ENCODE results near the gene DDIT4.
"Not testable (repeated sequence)": the region's sequence is repeated elsewhere in the genome, so short reads cannot be mapped to it uniquely, and the experiment has no call there.

DDIT4 gene

GRCh38 chr10:72295330-72295910 is 21.7 kb downstream of the DDIT4 start:
- DNase-seq (ENCODE audit: low read depth in 2 of 2), result no peak

DNA sequence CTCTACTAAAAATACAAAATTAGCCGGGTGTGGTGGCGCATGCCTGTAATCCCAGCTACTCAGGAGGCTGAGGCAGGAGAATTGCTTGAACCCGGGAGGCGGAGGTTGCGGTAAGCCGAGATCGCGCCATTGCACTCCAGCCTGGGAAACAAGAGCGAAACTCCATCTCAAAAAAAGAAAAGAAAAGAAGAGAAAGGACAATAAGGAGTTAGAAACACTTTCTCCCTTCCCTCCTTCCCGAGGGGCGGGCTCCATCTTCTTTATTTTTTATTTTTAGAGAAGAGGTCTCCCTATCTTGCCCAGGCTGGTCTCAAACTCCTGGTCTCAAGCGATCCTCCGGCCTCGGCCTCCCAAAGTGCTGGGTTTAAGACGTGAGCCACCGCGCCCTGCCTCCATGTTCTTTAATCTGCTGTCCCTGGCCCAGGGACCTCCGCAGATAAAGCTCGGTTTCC is 23.1 kb downstream of the DDIT4 start:
- not testable (repeated sequence) for DNase-seq (ENCODE audit: low read depth in 2 of 2)

GRCh38 chr10:72297281-72297804 is 23.6 kb downstream of the DDIT4 start:
- peak; percentile 81 to 91 for DNase-seq (ENCODE audit: low read depth in 2 of 2)

GRCh38 chr10:72297805-72298591 is 24.3 kb downstream of the DDIT4 start:
- peak; percentile 81 to 84 for DNase-seq (ENCODE audit: low read depth in 2 of 2)

DNA sequence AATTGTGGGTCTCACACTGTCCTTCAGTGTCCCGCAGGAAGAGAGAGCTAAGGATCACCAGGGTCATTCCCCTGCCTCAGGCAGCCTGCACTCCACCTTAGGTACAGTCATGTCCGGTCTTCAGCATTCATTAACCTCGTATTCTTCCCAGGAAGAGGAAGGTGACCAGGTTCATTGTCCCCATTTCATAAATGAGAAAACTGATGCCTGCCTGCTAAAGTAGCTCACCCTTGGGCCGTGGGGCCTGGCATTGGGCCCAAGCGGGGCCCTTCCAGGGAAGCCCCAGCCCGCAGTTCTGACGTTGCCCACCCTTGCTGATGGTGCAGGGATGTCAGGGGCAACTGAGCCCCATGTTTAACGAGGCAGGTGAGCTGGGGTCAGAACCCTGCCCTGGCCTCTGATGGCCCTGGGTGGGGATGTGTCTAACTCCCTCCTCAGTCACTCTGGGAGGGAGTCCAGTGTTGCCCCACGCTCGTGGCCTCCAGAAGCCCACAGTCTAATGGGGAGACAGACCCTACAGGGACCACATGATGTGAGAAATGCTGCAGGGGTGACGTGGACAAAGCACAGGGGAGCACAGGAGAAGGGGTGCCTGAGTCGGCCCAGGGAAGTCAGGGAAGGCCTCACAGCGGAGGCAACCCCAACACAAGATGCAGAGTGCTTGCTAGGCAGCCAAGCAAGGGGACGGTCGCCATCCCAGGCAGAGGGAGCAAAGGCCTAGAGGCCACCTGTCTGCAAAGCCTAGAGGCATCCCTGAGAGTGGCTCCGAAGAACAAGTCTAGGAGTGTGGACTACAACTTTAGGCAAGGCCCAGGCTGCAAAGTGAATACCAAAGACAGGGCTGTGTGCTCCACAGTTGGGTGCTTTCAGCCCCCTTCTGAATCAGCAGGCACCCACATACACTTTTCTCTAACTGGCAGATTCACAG is 25.1 kb downstream of the DDIT4 start:
- no peak for DNase-seq (ENCODE audit: low read depth in 2 of 2)

DNA sequence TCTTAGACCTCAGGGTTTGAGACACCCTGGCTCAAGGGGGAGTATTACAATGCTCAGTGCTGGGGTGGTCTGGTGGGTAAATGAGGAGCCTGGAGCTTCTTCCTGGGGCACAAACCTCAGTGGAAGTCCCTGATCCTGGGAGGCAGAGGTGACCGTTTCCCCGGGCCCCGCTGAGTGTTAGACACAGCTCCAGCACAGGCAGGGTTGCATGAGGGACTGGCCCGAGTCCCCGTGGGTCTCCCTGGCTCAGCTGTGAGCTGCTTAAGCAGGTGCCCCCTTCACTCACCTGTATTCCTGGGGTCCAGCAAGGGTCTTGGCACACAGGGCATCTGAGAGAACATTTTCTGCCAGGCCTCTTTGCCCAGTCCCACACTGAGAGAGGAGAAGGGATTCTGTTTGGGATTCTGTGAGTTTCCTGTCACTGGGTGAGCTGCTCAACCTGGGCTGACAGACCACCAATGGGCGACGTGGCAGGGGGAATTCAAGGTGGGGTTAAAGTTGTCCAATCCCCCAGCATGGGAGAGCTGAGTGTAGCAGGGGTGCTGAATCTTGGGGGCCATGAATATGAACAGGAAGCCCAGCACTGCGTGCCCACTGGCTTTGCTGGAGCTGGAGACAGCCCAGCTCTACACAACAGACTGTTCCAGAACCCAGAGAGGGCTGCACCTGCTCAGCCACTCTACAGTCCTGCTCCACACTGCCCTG is 29.9 kb downstream of the DDIT4 start:
- DNase-seq (ENCODE audit: low read depth in 2 of 2), result no peak

DNA sequence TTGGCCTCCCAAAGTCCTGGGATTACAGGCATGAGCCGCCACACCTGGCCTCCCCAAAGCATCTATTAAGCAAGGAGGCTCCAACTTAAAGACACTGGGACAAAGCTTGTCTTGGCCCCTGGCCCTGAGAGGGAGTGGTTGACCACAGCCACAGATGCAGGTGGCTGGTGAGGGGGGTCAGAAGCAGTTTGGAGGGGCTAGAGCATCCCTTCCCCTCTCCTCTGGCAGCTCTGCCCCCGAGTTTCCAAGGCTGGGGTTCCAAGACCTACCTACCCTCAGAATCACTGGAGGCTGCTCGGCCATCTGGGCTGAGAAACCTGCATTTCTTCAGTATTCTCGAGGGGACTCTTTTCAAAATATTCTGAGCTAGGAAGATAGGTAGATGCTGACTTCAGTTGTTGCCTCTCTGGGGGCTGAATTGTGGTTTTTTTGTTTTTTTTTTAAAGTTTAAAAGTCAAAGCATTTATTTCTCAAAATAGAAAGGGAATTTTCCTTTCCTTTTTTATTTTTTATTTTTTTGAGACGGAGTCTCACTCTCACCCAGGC is 32.6 kb downstream of the DDIT4 start:
- DNase-seq (ENCODE audit: low read depth in 2 of 2), result no peak

GRCh38 chr10:72307711-72308110 is 34.0 kb downstream of the DDIT4 start:
- not testable (repeated sequence) for DNase-seq (ENCODE audit: low read depth in 2 of 2)

DNA sequence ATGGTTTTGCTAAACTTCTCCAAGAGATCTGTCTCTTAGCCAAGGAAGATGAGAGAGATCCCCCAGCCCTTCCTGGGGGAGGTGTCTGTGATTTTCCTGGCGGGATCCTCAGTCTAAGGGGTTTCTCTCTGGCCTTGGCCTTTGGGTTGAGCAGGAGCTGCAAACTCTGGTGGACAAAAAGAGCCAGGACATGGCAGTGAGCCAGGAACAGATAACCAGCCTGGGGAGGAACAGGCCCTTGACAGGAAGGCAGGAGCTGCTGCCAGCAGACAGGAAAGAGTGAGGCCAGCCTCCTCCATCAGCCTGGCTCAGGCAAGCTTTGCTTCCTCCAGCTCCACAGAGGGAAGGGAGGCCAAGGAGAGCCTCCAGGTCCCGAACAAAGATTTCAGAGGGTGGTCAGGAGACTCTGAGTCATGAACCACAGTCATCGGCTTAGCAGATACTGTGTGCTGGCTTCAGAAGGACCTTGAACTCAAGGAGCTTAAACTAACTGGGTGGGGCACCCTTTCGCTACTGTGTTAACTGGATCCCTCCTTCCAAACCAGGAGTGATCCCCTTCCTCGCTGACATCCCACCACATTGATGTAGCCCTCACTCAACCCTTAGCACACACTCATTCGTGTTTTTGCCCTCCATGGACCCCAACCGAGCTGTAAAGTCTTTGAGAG is 34.7 kb downstream of the DDIT4 start:
- no peak for DNase-seq (ENCODE audit: low read depth in 2 of 2)

DNA sequence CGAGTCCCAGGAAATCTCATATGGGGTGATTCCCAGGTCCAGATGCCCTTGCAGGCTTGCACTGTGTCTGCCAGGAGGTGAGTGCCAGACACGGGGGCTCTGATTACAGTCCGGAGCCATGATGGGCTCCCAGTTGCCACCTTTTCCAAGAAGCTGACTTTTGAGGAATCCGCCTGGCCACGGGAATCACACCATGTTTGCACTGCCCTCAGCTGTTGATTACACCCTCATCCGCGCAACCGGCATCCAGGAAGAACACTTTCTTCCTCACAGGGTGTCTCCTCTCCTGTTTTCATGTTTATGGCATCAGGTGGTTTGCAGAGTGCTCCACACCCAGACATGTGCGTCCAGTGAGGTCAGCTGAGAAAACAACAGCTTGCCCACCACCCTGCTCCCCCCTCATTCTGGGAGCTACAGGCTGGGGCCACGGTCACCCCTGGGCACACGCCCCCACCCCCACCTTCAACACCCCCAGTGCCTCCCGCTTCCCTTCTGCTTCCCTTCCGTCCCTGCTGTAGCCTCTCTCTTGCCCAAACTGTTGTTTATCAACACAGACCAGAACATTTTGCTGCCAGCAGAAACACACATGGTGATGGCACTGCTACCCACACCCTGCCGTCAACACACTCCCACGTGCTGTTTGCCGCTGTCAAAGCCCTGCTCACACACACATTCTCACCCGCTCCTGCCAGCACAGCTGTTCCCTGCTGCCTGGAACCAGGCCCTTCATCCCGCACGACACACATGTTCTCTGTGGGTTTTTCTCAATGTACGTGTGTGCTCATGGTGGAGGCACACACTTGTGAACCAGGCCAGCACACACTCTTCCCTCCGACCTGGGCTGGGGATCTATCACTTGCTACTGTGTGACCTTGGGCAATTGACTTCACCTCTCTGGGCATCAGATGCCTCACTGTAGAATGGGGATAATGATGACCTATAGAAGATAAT is 35.8 kb downstream of the DDIT4 start:
- DNase-seq (ENCODE audit: low read depth in 2 of 2), result no peak

- no peak for DNase-seq (ENCODE audit: low read depth in 2 of 2)
Measured at GRCh38 chr10:72310241-72310633, 36.5 kb downstream of the DDIT4 start.

GRCh38 chr10:72310636-72311035 is 36.9 kb downstream of the DDIT4 start:
- DNase-seq (ENCODE audit: low read depth in 2 of 2), result no peak

DNA sequence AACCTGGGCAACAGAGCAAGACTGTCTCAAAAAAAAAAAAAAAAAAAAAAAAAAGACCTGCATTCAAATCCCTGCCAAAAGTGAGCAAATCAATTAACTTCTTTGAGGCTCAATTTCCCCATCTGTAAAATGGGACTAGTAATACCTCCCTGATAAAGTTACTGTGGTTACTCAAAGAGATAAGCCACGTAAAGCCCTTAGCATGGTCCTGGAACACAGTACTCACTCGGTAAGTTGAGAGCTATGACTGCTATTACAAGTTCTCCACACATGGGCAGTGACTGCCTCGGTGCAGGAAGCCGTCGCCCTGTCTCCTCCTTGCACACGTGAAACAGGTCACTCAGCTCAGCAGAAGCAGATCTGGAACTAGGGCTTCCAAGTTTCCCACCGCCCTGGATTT is 37.9 kb downstream of the DDIT4 start:
- no peak for DNase-seq (ENCODE audit: low read depth in 2 of 2)

DNA sequence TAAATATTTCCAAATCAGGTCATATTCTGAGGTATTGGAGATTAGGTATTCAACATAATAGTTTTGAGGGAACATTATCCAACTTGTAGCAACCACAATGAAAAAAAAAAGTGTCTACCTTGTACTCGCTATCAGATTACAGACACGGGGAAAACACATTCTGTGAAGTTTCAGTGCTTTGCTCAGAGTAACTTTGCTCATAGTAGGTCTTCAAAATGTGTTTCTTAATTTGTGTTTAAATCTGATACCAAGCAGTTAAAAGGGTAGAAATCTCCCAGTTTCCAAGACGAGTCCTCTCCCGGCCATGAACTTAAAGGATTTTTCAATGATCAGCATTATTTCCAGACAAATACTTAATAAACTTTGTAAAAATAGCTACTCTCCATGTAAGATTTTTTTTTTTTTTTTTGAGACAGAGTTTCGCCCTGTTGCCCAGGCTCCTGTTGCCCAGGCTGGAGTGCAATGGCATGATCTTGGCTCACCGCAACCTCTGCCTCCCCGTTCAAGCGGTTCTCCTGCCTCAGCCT is 39.2 kb downstream of the DDIT4 start:
- no peak for DNase-seq (ENCODE audit: low read depth in 2 of 2)

DNA sequence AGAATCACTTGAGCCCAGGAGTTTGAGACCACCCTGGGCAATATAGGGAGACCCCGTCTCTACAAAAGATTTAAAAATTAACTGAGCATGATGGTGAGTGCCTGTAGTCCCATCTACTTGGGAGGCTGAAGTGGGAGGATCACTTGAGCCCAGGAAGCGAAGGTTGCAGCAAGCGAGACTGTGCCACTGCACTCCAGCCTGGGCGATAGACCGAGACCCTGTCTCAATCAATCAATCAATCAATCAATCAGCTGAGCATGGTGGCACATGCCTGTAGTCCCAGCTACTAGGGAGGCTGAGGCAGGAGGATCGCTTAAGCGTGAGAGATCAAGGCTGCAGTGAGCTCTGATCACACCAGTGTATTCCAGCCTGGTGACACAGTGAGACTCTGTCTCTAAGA is 40.5 kb downstream of the DDIT4 start:
- no peak for DNase-seq (ENCODE audit: low read depth in 2 of 2)

DNA sequence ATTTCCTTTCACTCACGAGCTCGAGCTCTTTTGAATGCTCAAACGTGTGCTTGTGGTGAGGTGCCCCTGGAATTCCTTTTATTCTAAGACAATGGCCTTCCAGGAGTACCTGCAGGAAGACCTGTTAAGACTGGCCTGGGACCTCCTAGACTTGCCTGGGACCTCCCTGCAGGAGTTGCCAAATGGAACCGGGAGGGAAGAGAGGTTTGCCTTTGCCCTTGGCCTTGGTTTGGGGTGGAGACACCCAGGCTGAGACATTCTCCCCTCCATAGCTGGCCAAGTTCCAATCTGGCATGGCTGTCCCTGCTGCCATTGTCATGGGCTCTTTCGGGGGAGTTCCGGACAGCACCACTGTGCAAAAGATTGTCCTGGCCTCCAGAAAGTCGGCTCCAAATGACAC is 41.3 kb downstream of the DDIT4 start:
- DNase-seq (ENCODE audit: low read depth in 2 of 2), result no peak

- no peak for DNase-seq (ENCODE audit: low read depth in 2 of 2)
Measured at GRCh38 chr10:72315611-72316385, 42.1 kb downstream of the DDIT4 start.

DNA sequence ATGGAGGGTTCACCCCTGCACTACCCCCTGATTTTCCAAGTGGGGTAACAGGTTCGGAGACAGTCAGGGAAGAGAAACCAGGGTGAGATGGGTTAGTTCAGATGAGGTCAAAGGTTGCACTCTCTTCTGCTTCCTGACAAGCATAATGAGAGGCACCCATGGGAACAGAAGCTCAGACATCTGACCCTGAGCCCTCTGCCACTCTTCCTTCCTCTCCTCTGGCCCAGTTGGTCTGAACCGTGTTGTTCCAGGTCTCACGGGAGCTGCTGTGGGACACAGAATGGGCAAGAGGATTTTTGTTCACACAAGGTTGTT is 42.6 kb downstream of the DDIT4 start:
- DNase-seq (ENCODE audit: low read depth in 2 of 2), result no peak

Measured in stimulated activated CD4-positive, alpha-beta T cell treated with anti-CD3 and anti-CD28 coated beads, Interleukin-1b, Interleukin-23, amount 100 ng/mL, for 4 hours (primary cell).